Gastroesophageal sphincter (tissue), 4 donors: ENCODE measurements around the gene SOX11. TPM values are rescaled to one million over a fixed set of nuclear protein-coding genes. Genes with fewer than 3 reads are reported as not detected.

Experiments used
- ATAC-seq: fragments of 150-250 bp; one replicate; pipeline ENCODE4 v1.9.1; 2016; ENCODE audit warnings: mild to moderate bottlenecking, moderate library complexity
- H3K27ac ChIP-seq, 4 donors: fragments of 200-600 bp; sonication (generic) in 3 of 4; 1 replicate in 3 of 4; 2 replicates in 1 of 4; pipeline ENCODE4 v1.5.1; 2016 to 2019
- H3K27me3 ChIP-seq: fragments of 200-600 bp; sonication (generic); one replicate; pipeline ENCODE4 v1.5.1; 2019
- H3K36me3 ChIP-seq, 2 donors: fragments of 200-600 bp; sonication (generic); one replicate each; pipeline ENCODE4 v1.5.1; 2019; ENCODE audit warnings: control low read depth in 1 of 2
- H3K4me1 ChIP-seq, 3 donors: fragments of 200-600 bp; sonication (generic); 1 replicate in 2 of 3; 2 replicates in 1 of 3; pipeline ENCODE4 v1.5.1; 2016 to 2019; ENCODE audit warnings: control low read depth in 2 of 3
- H3K4me3 ChIP-seq, 2 donors: fragments of 200-600 bp; sonication (generic); one replicate each; pipeline ENCODE4 v1.5.1; 2019; ENCODE audit warnings: mild to moderate bottlenecking in 1 of 2, moderate library complexity in 1 of 2
- H3K9me3 ChIP-seq, 3 donors: fragments of 200-600 bp; sonication (generic); one replicate each; pipeline ENCODE4 v1.5.1; 2017 to 2019; ENCODE audit warnings: control low read depth in 2 of 3
- EP300 ChIP-seq: sonication (generic); formaldehyde crosslinking; IDR thresholded peaks from one replicate; pipeline ENCODE4 v1.6.1; 2017; ENCODE audit warnings: antibody characterized with exemption, mild to moderate bottlenecking
- POLR2A ChIP-seq, 2 donors: fragments of 450-650 bp; IDR thresholded peaks; one replicate each; pipeline ENCODE4 v1.6.1; 2017; ENCODE audit warnings: antibody characterized with exemption in 2 of 2, mild to moderate bottlenecking in 2 of 2, moderate library complexity in 1 of 2
- POLR2AphosphoS5 ChIP-seq: sonication (generic); formaldehyde crosslinking; IDR thresholded peaks from one replicate; pipeline ENCODE4 v1.6.1; 2017; ENCODE audit warnings: antibody characterized with exemption
- WGBS, 2 donors: methylation state at CpG; one replicate each; pipeline ENCODE4 v1.1.5; 2018; ENCODE audit warnings: low coverage in 1 of 2; 5-methylcytosine and 5-hydroxymethylcytosine counted together
- total RNA-seq, 4 donors: library from RNA; depleted of rRNA; stranded (reverse); fragments of >200 nt; gene quantifications; one replicate each; pipeline ENCODE4 v1.1.0, GENCODE V29; 2016
- TF ChIP-seq, protein P1 (sequence below), 4 experiments: fragments of 200-600 bp in 2 of 4; fragments of 450-650 bp in 2 of 4; sonication (generic) in 1 of 4; IDR thresholded peaks; one replicate each; pipeline ENCODE4 v1.5.1; 2017 to 2019; ENCODE audit warnings: antibody characterized with exemption in 4 of 4, mild to moderate bottlenecking in 2 of 4, moderate library complexity in 2 of 4

Gene SOX11
- total RNA-seq, 4 donors from 2014 or later: 0.73 to 0.94 (median 0.82) TPM

- 67 to 88% methylated on average over 3 to 6 of the region's 6 CpGs for WGBS, 2 donors
- H3K4me3 ChIP-seq: no peak overlapping the region
Measured at GRCh38 chr2:5735521-5735861, 43.3 kb downstream of the SOX11 start.

DNA sequence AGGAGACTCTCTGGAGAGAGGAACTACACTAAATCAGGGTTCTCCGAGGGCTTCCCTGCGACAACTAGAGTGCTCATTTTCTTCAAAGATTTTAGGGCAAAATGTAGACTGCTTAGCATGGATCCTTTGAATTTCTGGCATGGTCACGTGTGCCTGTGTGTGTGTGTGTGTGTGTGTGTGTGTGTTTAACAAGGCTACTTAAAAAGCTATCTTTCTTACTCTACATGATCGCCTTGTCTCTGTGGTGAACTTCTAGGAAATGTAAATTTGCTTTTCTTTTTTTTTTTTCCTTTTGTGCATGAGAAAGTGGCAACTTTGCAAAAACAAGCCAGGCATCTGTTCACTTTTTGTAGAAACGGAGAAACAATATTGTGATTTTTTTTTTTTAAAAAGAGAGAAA, 43.9 kb downstream of the SOX11 start:
- Histone ChIP-seq H3K36me3 (no peaks in the 10 kb centered on the region), H3K27me3 (peaks cover 4% of the 10 kb centered on the region), H3K4me1 (no peaks in the 10 kb centered on the region), H3K27ac (no peak overlapping the region), H3K9me3 (no peaks in the 10 kb centered on the region), H3K4me3 (no peak overlapping the region)
- TF ChIP-seq POLR2A (IDR thresholded peaks at IDR 0.05) (no peak), EP300 (no peak), POLR2AphosphoS5 (no peak)
- TF ChIP-seq, protein P1, sequence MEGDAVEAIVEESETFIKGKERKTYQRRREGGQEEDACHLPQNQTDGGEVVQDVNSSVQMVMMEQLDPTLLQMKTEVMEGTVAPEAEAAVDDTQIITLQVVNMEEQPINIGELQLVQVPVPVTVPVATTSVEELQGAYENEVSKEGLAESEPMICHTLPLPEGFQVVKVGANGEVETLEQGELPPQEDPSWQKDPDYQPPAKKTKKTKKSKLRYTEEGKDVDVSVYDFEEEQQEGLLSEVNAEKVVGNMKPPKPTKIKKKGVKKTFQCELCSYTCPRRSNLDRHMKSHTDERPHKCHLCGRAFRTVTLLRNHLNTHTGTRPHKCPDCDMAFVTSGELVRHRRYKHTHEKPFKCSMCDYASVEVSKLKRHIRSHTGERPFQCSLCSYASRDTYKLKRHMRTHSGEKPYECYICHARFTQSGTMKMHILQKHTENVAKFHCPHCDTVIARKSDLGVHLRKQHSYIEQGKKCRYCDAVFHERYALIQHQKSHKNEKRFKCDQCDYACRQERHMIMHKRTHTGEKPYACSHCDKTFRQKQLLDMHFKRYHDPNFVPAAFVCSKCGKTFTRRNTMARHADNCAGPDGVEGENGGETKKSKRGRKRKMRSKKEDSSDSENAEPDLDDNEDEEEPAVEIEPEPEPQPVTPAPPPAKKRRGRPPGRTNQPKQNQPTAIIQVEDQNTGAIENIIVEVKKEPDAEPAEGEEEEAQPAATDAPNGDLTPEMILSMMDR (IDR thresholded peaks at IDR 0.05): no peak
- 67 to 74% methylated on average over 3 to 5 of the region's 5 CpGs for WGBS, 2 donors
- no peak for ATAC-seq

More at GRCh38 chr2:5735521-5735861, 43.3 kb downstream of the SOX11 start:
- Histone ChIP-seq H3K9me3 (no peaks in the 10 kb centered on the region), H3K27me3 (peaks cover 4% of the 10 kb centered on the region), H3K4me1 (no peaks in the 10 kb centered on the region), H3K36me3 (no peaks in the 10 kb centered on the region), H3K27ac (no peak overlapping the region)
- no peak for ATAC-seq
- TF ChIP-seq EP300 (no peak), POLR2A (IDR thresholded peaks at IDR 0.05) (no peak), POLR2AphosphoS5 (no peak)
- TF ChIP-seq, protein P1 (IDR thresholded peaks at IDR 0.05): no peak

DNA sequence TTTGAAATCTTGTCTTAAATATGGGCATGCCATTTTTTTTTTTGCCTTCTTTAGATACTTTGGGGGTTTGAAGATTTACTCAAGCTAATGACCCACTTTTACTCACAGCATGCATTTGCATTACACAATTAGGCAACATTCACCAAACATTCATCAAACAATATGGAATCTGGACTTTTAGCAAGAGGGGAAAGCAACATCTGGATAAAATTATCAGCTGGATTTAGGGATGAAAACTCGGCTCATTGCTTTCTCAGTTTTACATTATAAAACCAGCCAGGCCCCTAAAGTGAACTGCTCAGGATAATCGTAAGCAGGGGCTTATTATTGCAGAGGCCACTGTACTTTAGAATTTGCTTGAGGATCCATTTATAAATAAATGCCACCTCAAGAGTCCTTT, 44.7 kb downstream of the SOX11 start:
- no peaks in the 10 kb centered on the region for H3K9me3 ChIP-seq
- ATAC-seq: no peak
- WGBS, 2 donors: 54 to 92% methylated on average over 2 of the region's 2 CpGs
- no peak overlapping the region for H3K4me3 ChIP-seq
- peaks cover 4% of the 10 kb centered on the region for H3K27me3 ChIP-seq
- no peak overlapping the region for H3K27ac ChIP-seq
- no peaks in the 10 kb centered on the region for H3K36me3 ChIP-seq
- no peaks in the 10 kb centered on the region for H3K4me1 ChIP-seq
- TF ChIP-seq POLR2AphosphoS5: no peak
- TF ChIP-seq EP300: no peak
- TF ChIP-seq POLR2A (IDR thresholded peaks at IDR 0.05): no peak
- TF ChIP-seq, protein P1 (IDR thresholded peaks at IDR 0.05): no peak

DNA sequence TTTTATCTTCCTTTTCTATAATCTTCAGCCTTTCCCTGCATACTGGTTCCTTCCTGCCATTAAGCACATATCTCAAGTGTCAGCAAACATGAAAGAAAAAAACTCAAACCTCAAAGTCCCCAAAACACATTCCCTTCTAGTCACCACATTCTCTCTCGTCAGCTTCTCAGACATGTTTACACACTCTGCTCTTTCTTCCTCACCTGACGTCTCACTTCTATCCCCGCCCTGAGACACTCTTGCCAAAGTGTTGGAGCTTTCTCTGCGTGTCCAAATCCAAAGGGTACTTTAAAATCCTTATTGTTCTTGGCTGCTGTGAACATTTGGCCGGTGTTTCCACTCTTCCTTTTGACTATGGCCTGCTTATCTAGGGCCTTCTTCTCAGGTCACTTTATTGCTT, 47.9 kb downstream of the SOX11 start:
- ATAC-seq: no peak
- no peak overlapping the region for H3K27ac ChIP-seq
- H3K4me1 ChIP-seq: no peaks in the 10 kb centered on the region
- no peaks in the 10 kb centered on the region for H3K9me3 ChIP-seq
- 46 to 58% methylated on average over 4 to 5 of the region's 5 CpGs for WGBS, 2 donors
- TF ChIP-seq, protein P1 (IDR thresholded peaks at IDR 0.05): no peak
- TF ChIP-seq POLR2AphosphoS5 (no peak), EP300 (no peak), POLR2A (IDR thresholded peaks at IDR 0.05) (no peak)
- H3K4me3 ChIP-seq: no peak overlapping the region
- no peaks in the 10 kb centered on the region for H3K36me3 ChIP-seq
- peaks cover 4% of the 10 kb centered on the region for H3K27me3 ChIP-seq

DNA sequence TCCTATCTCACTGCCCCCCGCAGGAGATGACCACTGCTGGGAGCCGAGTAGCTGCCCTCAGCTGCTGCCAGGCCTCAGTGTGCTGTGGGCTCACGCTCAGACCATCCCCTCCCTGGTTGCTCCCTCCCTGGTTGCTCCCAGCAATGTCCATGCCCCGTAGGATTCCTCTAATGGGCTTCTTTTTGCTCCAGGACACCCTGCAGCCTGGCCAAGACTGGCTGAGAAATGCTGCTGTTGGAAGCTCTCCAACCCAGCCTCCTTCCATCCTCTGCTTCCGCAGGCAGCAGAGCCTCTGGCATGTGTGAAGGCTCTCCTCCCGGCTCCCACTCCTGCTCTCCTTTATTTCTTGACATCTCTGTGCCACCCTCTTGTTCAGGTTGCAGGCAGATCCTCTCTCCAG, 48.6 kb downstream of the SOX11 start:
- H3K27me3 ChIP-seq: peaks cover 4% of the 10 kb centered on the region
- ATAC-seq: no peak
- no peaks in the 10 kb centered on the region for H3K36me3 ChIP-seq
- WGBS, 2 donors: 25% methylated on average over 2 of the region's 6 CpGs; no CpG with 5 or more reads in 1 of the 2 donors
- TF ChIP-seq POLR2AphosphoS5: no peak
- no peak for TF ChIP-seq EP300
- TF ChIP-seq POLR2A (IDR thresholded peaks at IDR 0.05): no peak
- TF ChIP-seq, protein P1 (IDR thresholded peaks at IDR 0.05): no peak
- no peaks in the 10 kb centered on the region for H3K4me1 ChIP-seq
- H3K9me3 ChIP-seq: no peaks in the 10 kb centered on the region
- no peak overlapping the region for H3K4me3 ChIP-seq
- H3K27ac ChIP-seq: no peak overlapping the region
